ENCODE results near the gene ZNF217.
"Not testable (repeated sequence)": the region's sequence is repeated elsewhere in the genome, so short reads cannot be mapped to it uniquely, and the experiment has no call there.

ZNF217 gene

GRCh38 chr20:53567379-53567917 lies 26.2 kb downstream of the ZNF217 start:
- DNase-seq (ENCODE audit: low spot score), result no peak

GRCh38 chr20:53566623-53567022 lies 27.0 kb downstream of the ZNF217 start:
- DNase-seq (ENCODE audit: low spot score), result not testable (repeated sequence)

- no peak for DNase-seq (ENCODE audit: low spot score)
Observed at GRCh38 chr20:53565254-53565653, 28.4 kb downstream of the ZNF217 start.

GRCh38 chr20:53562104-53562764 lies 31.4 kb downstream of the ZNF217 start:
- DNase-seq (ENCODE audit: low spot score), result not testable (repeated sequence)

- DNase-seq (ENCODE audit: low spot score), result no peak
Observed at GRCh38 chr20:53561505-53561904, 32.1 kb downstream of the ZNF217 start.

- no peak for DNase-seq (ENCODE audit: low spot score)
Observed at GRCh38 chr20:53559816-53560215, 33.8 kb downstream of the ZNF217 start.

GRCh38 chr20:53557130-53557529 lies 36.5 kb downstream of the ZNF217 start:
- DNase-seq (ENCODE audit: low spot score), result no peak

GRCh38 chr20:53556267-53556897 lies 37.3 kb downstream of the ZNF217 start:
- DNase-seq (ENCODE audit: low spot score), result no peak

GRCh38 chr20:53555816-53556215 lies 37.8 kb downstream of the ZNF217 start:
- no peak for DNase-seq (ENCODE audit: low spot score)

GRCh38 chr20:53555081-53555480 lies 38.6 kb downstream of the ZNF217 start:
- no peak for DNase-seq (ENCODE audit: low spot score)

- not testable (repeated sequence) for DNase-seq (ENCODE audit: low spot score)
Observed at GRCh38 chr20:53552572-53552893, 41.1 kb downstream of the ZNF217 start.

- DNase-seq (ENCODE audit: low spot score), result not testable (repeated sequence)
Observed at GRCh38 chr20:53551719-53552571, 41.7 kb downstream of the ZNF217 start.

- DNase-seq (ENCODE audit: low spot score), result no peak
Observed at GRCh38 chr20:53550280-53551187, 43.1 kb downstream of the ZNF217 start.

- DNase-seq (ENCODE audit: low spot score), result peak; percentile 32
Observed at GRCh38 chr20:53547664-53548239, 45.9 kb downstream of the ZNF217 start.

- no peak for DNase-seq (ENCODE audit: low spot score)
Observed at GRCh38 chr20:53539516-53539915, 54.1 kb downstream of the ZNF217 start.

GRCh38 chr20:53536382-53536781 lies 57.3 kb downstream of the ZNF217 start:
- DNase-seq (ENCODE audit: low spot score), result not testable (repeated sequence)

GRCh38 chr20:53535878-53536277 lies 57.8 kb downstream of the ZNF217 start:
- DNase-seq (ENCODE audit: low spot score), result no peak

- DNase-seq (ENCODE audit: low spot score), result no peak
Observed at GRCh38 chr20:53534037-53534436, 59.6 kb downstream of the ZNF217 start.

- no peak for DNase-seq (ENCODE audit: low spot score)
Observed at GRCh38 chr20:53533500-53533899, 60.1 kb downstream of the ZNF217 start.

GRCh38 chr20:53532654-53533312 lies 60.9 kb downstream of the ZNF217 start:
- DNase-seq (ENCODE audit: low spot score), result not testable (repeated sequence)

GRCh38 chr20:53530440-53530839 lies 63.2 kb downstream of the ZNF217 start:
- DNase-seq (ENCODE audit: low spot score), result no peak

Measured in CD4-positive, alpha-beta T cell treated with Interleukin-15 for 4 hours (primary cell).